Measurements from ENCODE around the gene ENTPD8.

ENTPD8 gene

GRCh38 chr9:137441289-137441934 is at the start of gene ENTPD8:
TSS of gene ENTPD8 (minus strand) at chr9:137441357. CDS start at chr9:137438285, 3,072 bp downstream.
- DNase-seq (ENCODE audit: low read depth), result no peak
- peak within 1 kb of the TSS; percentile 33 for H3K4me3 ChIP-seq (replicated peaks; ENCODE audit: low read depth, low read length)
- no peak for TF ChIP-seq CTCF (IDR thresholded peaks at IDR 0.05; ENCODE audit: low read length, missing control alignments)

- no peak for DNase-seq (ENCODE audit: low read depth)
- H3K4me3 ChIP-seq (replicated peaks; ENCODE audit: low read depth, low read length), result no peak overlapping the region
Measured at GRCh38 chr9:137490532-137491186, 49.5 kb upstream of the ENTPD8 start.

GRCh38 chr9:137488906-137489305 is 47.7 kb upstream of the ENTPD8 start:
- H3K4me3 ChIP-seq (replicated peaks; ENCODE audit: low read depth, low read length), result no peak overlapping the region
- TF ChIP-seq CTCF (IDR thresholded peaks at IDR 0.05; ENCODE audit: low read length, missing control alignments), result no peak
- DNase-seq (ENCODE audit: low read depth), result no peak

More at GRCh38 chr9:137490532-137491186, 49.5 kb upstream of the ENTPD8 start:
- no peak for TF ChIP-seq CTCF (IDR thresholded peaks at IDR 0.05; ENCODE audit: low read length, missing control alignments)

- no peak for TF ChIP-seq CTCF (IDR thresholded peaks at IDR 0.05; ENCODE audit: low read length, missing control alignments)
- no peak overlapping the region for H3K4me3 ChIP-seq (replicated peaks; ENCODE audit: low read depth, low read length)
- peak; percentile 11 for DNase-seq (ENCODE audit: low read depth)
Measured at GRCh38 chr9:137488327-137488653, 47.1 kb upstream of the ENTPD8 start.

GRCh38 chr9:137487454-137488326 is 46.5 kb upstream of the ENTPD8 start:
- no peak overlapping the region for H3K4me3 ChIP-seq (replicated peaks; ENCODE audit: low read depth, low read length)
- TF ChIP-seq CTCF (IDR thresholded peaks at IDR 0.05; ENCODE audit: low read length, missing control alignments), result no peak
- DNase-seq (ENCODE audit: low read depth), result peak; percentile 42

- no peak for TF ChIP-seq CTCF (IDR thresholded peaks at IDR 0.05; ENCODE audit: low read length, missing control alignments)
- no peak for DNase-seq (ENCODE audit: low read depth)
- H3K4me3 ChIP-seq (replicated peaks; ENCODE audit: low read depth, low read length), result no peak overlapping the region
Measured at GRCh38 chr9:137486545-137487453, 45.6 kb upstream of the ENTPD8 start.

All from fibroblast of pulmonary artery (primary cell).